HL-60 (cell line): Measurements from ENCODE around the gene CR1.

ENCODE experiments used
- DNase-seq, 2 experiments: peaks; one replicate each; pipeline ENCODE4 v3.0.0-alpha.2; 2010 to 2020; ENCODE audit warnings: low read depth in 1 of 2, low spot score in 1 of 2
- H3K27ac ChIP-seq: fragments of 250-450 bp; sonication (Bioruptor Pico); replicated peaks from 2 replicates; pipeline ENCODE4 v1.5.1; 2020; ENCODE audit warnings: mild to moderate bottlenecking, moderate library complexity
- H3K27me3 ChIP-seq: fragments of 250-450 bp; sonication (Bioruptor Pico); 2 replicates; pipeline ENCODE4 v1.5.1; 2021; ENCODE audit warnings: mild to moderate bottlenecking, moderate library complexity; ENCODE audit not compliant: insufficient read depth, poor library complexity, severe bottlenecking
- H3K4me3 ChIP-seq: replicated peaks from 2 replicates; pipeline ENCODE4 v1.5.1; 2011; ENCODE audit warnings: mild to moderate bottlenecking, control low read depth, low read length; ENCODE audit not compliant: insufficient read depth
- CTCF ChIP-seq: IDR thresholded peaks from one replicate; pipeline ENCODE4 v1.5.1; 2011; ENCODE audit warnings: low read length, control low read depth, inconsistent platforms; ENCODE audit not compliant: insufficient read depth
- GABPA ChIP-seq: IDR thresholded peaks from 2 replicates; pipeline ENCODE4 v1.6.1; 2012; ENCODE audit warnings: low read depth
- POLR2AphosphoS5 ChIP-seq: IDR thresholded peaks from 2 replicates; pipeline ENCODE4 v1.6.1; 2012; ENCODE audit warnings: low read depth
- REST ChIP-seq: IDR thresholded peaks from 2 replicates; pipeline ENCODE4 v1.6.1; 2012; ENCODE audit warnings: low read depth; ENCODE audit not compliant: insufficient replicate concordance
- SPI1 ChIP-seq: IDR thresholded peaks from 2 replicates; pipeline ENCODE4 v1.6.1; 2012; ENCODE audit warnings: low read depth, mild to moderate bottlenecking, borderline replicate concordance

CR1 gene

GRCh38 chr1:207626972-207627337 is 131.0 kb downstream of the CR1 start:
- no peak for TF ChIP-seq POLR2AphosphoS5
- no peak for TF ChIP-seq REST
- TF ChIP-seq GABPA, result no peak
- TF ChIP-seq CTCF, result no peak
- TF ChIP-seq SPI1, result no peak
- Histone ChIP-seq H3K4me3 (no peak overlapping the region), H3K27ac (no peak overlapping the region), H3K27me3 (no peaks in the 10 kb centered on the region)
- DNase-seq, result no peak

GRCh38 chr1:207627496-207627895 is 131.5 kb downstream of the CR1 start:
- Histone ChIP-seq H3K27ac (no peak overlapping the region), H3K4me3 (no peak overlapping the region), H3K27me3 (no peaks in the 10 kb centered on the region)
- TF ChIP-seq GABPA, result no peak
- no peak for TF ChIP-seq CTCF
- no peak for TF ChIP-seq REST
- no peak for TF ChIP-seq SPI1
- TF ChIP-seq POLR2AphosphoS5, result no peak
- no peak for DNase-seq

- DNase-seq, result no peak
- H3K27ac ChIP-seq, result no peak overlapping the region
- H3K27me3 ChIP-seq, result no peaks in the 10 kb centered on the region
- no peak overlapping the region for H3K4me3 ChIP-seq
- TF ChIP-seq REST, result no peak
- no peak for TF ChIP-seq GABPA
- TF ChIP-seq CTCF, result no peak
- no peak for TF ChIP-seq POLR2AphosphoS5
- TF ChIP-seq SPI1, result no peak
Observed at GRCh38 chr1:207628776-207629175, 132.8 kb downstream of the CR1 start.
